Endothelial cell of umbilical vein (primary cell): Measurements from ENCODE around the gene PER3. TPM values are rescaled to one million over a fixed set of nuclear protein-coding genes. Genes with fewer than 3 reads are reported as not detected.

Experiments
- BruUV-seq: library from RNA; stranded (reverse); fragments of 400-500 nt; replicated peaks from 2 replicates; lab custom pipeline; 2021; lab: Mats Ljungman, UMichigan
- CTCF ChIA-PET: fragments of 300-600, 350-600 bp; sonication (Branson Sonifier 250); formaldehyde crosslinking; loops from one replicate; lab custom pipeline; 2021; ENCODE audit warnings: antibody characterized with exemption, inconsistent platforms; lab: Charles Lee
- POLR2A ChIA-PET: fragments of 300-600, 350-600 bp; sonication (Branson Sonifier 250); formaldehyde crosslinking; loops from one replicate; lab custom pipeline; 2021; ENCODE audit warnings: antibody characterized with exemption, inconsistent platforms; lab: Charles Lee
- DNase-seq: peaks from one replicate; pipeline ENCODE4 v3.0.0-alpha.2; 2011; ENCODE audit warnings: low read depth, low spot score
- FAIRE-seq: peaks from 2 replicates; lab custom pipeline; 2011; peaks lifted over from hg19 to GRCh38; lab: Jason Lieb, UNC
- H2AFZ ChIP-seq: 2 replicates; pipeline ENCODE4 v1.6.0; 2012; ENCODE audit warnings: low read depth, low read length, control low read depth, inconsistent platforms
- H3K27ac ChIP-seq: 2 replicates; pipeline ENCODE4 v1.5.1; 2011; ENCODE audit warnings: low read depth, mild to moderate bottlenecking, control low read depth, low read length, moderate library complexity; ENCODE audit not compliant: insufficient read depth
- H3K27me3 ChIP-seq, 2 experiments: 2 replicates each; pipeline versions ENCODE4 v1.6.0 to v1.6.1; 2011; ENCODE audit warnings: low read length in 2 of 2, mixed read lengths in 1 of 2; ENCODE audit not compliant: control insufficient read depth in 2 of 2, insufficient read depth in 2 of 2
- H3K36me3 ChIP-seq, 2 experiments: 2 replicates in 1 of 2; 3 replicates in 1 of 2; pipeline ENCODE4 v1.5.1; 2011; ENCODE audit warnings: low read length in 2 of 2, mild to moderate bottlenecking in 1 of 2, moderate library complexity in 1 of 2; ENCODE audit not compliant: control insufficient read depth in 2 of 2, insufficient read depth in 2 of 2; ENCODE audit errors: extremely low read depth in 1 of 2
- H3K4me1 ChIP-seq: 3 replicates; pipeline ENCODE4 v1.5.1; 2011; ENCODE audit warnings: mild to moderate bottlenecking, low read length; ENCODE audit not compliant: control insufficient read depth, insufficient read depth; ENCODE audit errors: extremely low read depth
- H3K4me2 ChIP-seq: 2 replicates; pipeline ENCODE4 v1.6.1; 2011; ENCODE audit warnings: low read length, control low read depth, mixed read lengths; ENCODE audit not compliant: insufficient read depth
- H3K4me3 ChIP-seq, 3 experiments: fragments of 200-600 bp in 1 of 3; sonication (generic), shearing (Covaris generic) in 1 of 3; replicated peaks in 1 of 3; 2 replicates each; pipeline ENCODE4 v1.5.1; 2011 to 2016; ENCODE audit warnings: control low read depth in 3 of 3, low read length in 3 of 3, mild to moderate bottlenecking in 2 of 3, inconsistent platforms in 1 of 3, low read depth in 1 of 3, moderate library complexity in 1 of 3; ENCODE audit not compliant: insufficient read depth in 1 of 3
- H3K79me2 ChIP-seq: 2 replicates; pipeline ENCODE4 v1.6.0; 2012; ENCODE audit warnings: low read length, inconsistent platforms; ENCODE audit not compliant: control insufficient read depth, insufficient read depth
- H3K9ac ChIP-seq: replicated peaks from 2 replicates; pipeline ENCODE3; 2011; ENCODE audit warnings: low read length, control low read depth; ENCODE audit not compliant: insufficient read depth; ENCODE audit errors: extremely low read depth
- H3K9me1 ChIP-seq: replicated peaks from 3 replicates; pipeline ENCODE4 v1.6.0; 2011; ENCODE audit warnings: mild to moderate bottlenecking, low read length; ENCODE audit not compliant: control insufficient read depth, insufficient read depth; ENCODE audit errors: extremely low read depth
- H3K9me3 ChIP-seq: replicated peaks from 2 replicates; pipeline ENCODE4 v1.5.1; 2012; ENCODE audit warnings: low read length, inconsistent platforms; ENCODE audit not compliant: control insufficient read depth, insufficient read depth
- H4K20me1 ChIP-seq: replicated peaks from 2 replicates; pipeline ENCODE3; 2011; ENCODE audit warnings: mild to moderate bottlenecking, low read length; ENCODE audit not compliant: control insufficient read depth, insufficient read depth; ENCODE audit errors: extremely low read depth
- EZH2 ChIP-seq: IDR thresholded peaks from 2 replicates; pipeline ENCODE4 v1.6.1; 2012; ENCODE audit warnings: borderline replicate concordance, low read depth, mild to moderate bottlenecking, moderate library complexity, low read length, inconsistent platforms; ENCODE audit not compliant: severe bottlenecking
- FOS ChIP-seq: IDR thresholded peaks from 2 replicates; pipeline ENCODE4 v1.6.1; 2011; ENCODE audit warnings: mild to moderate bottlenecking, low read length, moderate library complexity, borderline replicate concordance; ENCODE audit not compliant: insufficient read depth
- GATA2 ChIP-seq: IDR thresholded peaks from 2 replicates; pipeline ENCODE4 v1.7.0; 2011; ENCODE audit warnings: low read depth, mild to moderate bottlenecking, moderate library complexity, mixed read lengths, low read length; ENCODE audit not compliant: insufficient read length, insufficient read depth
- JUN ChIP-seq: IDR thresholded peaks from 2 replicates; pipeline ENCODE4 v1.6.1; 2011; ENCODE audit warnings: borderline replicate concordance, low read depth; ENCODE audit not compliant: insufficient read length, insufficient read depth
- MYC ChIP-seq: IDR thresholded peaks from one replicate; pipeline ENCODE4 v1.6.1; 2011; ENCODE audit warnings: mild to moderate bottlenecking, low read depth, low read length
- POLR2A ChIP-seq: IDR thresholded peaks from 2 replicates; pipeline ENCODE4 v1.6.1; 2012; ENCODE audit warnings: low read depth, mild to moderate bottlenecking, control low read depth, low read length
- POLR2AphosphoS5 ChIP-seq: IDR thresholded peaks from 2 replicates; pipeline ENCODE4 v1.6.1; 2012; ENCODE audit warnings: low read depth, mild to moderate bottlenecking, control low read depth, low read length, moderate library complexity; ENCODE audit not compliant: insufficient read depth
- dilution Hi-C: fragments of 300-500 bp; cut with MboI; formaldehyde crosslinking; loops from one replicate; pipeline ENCODE4 v1.15.0; 2019; ENCODE audit warnings: low sequenced_read_pairs; ENCODE audit not compliant: extremely low pct_ligation_motif_present
- intact Hi-C: fragments of 100-400 bp; cut with micrococcal nuclease; formaldehyde crosslinking; loops from one replicate; pipeline ENCODE4 v1.10.0; 2022
- polyA plus RNA-seq, 4 experiments: library from polyadenylated mRNA; depleted of rRNA in 3 of 4; stranded (reverse) in 3 of 4; unstranded in 1 of 4; fragments of >200 nt; gene quantifications; 2 replicates each; pipeline versions ENCODE4 v1.2.1 to v1.2.3, GENCODE V29; 2011 to 2012; ENCODE audit warnings: missing spikeins in 1 of 4
- total RNA-seq: library from RNA; stranded (reverse); gene quantifications from 2 replicates; pipeline ENCODE4 v1.2.3, GENCODE V29; 2021
- TF ChIP-seq, protein P1 (sequence below): IDR thresholded peaks from 2 replicates; pipeline ENCODE4 v1.6.1; 2011; ENCODE audit not compliant: insufficient read depth, insufficient read length
- TF ChIP-seq, protein P2 (sequence below), 2 donors: IDR thresholded peaks; 1 replicate in 1 of 2; 2 replicates in 1 of 2; pipeline ENCODE4 v1.5.1; 2011; ENCODE audit warnings: low read length in 2 of 2, mild to moderate bottlenecking in 2 of 2, moderate library complexity in 2 of 2, control low read depth in 1 of 2, inconsistent platforms in 1 of 2, low read depth in 1 of 2; ENCODE audit not compliant: insufficient read depth in 1 of 2; ENCODE audit errors: extremely low read depth in 1 of 2

The PER3 gene
- total and polyA plus RNA-seq, 2 donors (not counting 3 experiments of a cell fraction or from before 2014, with no cell fraction given), result 2.5 to 2.6 TPM

DNA sequence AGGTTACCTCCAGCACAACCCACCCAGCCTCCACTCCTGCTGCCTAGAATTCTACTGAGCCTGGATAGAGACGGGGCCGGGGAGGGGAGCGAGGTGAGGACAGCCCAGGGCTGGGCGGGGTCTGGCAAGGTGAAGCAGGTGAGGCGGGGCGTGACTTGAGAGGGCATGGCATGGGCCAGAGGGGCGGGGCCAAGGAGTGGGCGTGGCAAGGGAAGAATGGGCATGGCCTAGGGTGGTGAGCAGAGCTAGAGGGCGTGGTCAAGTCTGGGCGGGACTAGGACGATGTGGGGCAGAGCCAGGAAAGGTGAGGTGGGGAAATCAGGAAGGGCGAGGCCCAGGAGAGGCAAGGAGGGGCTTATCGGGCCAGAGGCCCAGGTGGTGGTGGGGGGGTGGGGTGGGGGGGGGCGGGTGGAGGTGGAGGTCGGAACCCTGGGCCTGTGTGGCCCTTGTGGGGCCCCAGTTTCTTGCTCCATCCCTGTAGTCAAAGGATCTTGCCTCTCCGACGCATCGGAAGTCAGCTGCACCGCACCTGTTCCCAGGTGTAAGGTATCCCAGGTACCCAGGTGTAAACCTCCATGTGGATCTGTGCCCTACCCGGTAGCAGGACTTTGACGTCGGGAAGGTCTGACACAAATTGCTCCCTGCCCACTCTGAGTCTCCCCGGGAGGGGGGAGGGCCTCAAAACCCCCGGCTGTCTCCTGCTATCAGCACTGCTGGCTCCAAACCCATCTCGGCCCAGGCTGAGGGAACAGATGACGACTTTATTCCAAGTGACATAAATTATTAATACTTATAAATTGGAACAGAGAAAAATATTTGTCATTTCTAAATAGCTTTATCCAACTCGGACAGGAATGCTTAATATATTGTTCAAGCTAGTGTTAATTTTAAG lies 101.7 kb downstream of the PER3 start:
- no TSS peak for BruUV-seq
- no peaks in the 10 kb centered on the region for H3K9me1 ChIP-seq
- TF ChIP-seq MYC (no peak), GATA2 (no peak), POLR2A (no peak), FOS (no peak), POLR2AphosphoS5 (no peak), EZH2 (no peak), JUN (no peak)
- TF ChIP-seq, protein P1, sequence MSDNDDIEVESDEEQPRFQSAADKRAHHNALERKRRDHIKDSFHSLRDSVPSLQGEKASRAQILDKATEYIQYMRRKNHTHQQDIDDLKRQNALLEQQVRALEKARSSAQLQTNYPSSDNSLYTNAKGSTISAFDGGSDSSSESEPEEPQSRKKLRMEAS, result no peak
- TF ChIP-seq, protein P2, sequence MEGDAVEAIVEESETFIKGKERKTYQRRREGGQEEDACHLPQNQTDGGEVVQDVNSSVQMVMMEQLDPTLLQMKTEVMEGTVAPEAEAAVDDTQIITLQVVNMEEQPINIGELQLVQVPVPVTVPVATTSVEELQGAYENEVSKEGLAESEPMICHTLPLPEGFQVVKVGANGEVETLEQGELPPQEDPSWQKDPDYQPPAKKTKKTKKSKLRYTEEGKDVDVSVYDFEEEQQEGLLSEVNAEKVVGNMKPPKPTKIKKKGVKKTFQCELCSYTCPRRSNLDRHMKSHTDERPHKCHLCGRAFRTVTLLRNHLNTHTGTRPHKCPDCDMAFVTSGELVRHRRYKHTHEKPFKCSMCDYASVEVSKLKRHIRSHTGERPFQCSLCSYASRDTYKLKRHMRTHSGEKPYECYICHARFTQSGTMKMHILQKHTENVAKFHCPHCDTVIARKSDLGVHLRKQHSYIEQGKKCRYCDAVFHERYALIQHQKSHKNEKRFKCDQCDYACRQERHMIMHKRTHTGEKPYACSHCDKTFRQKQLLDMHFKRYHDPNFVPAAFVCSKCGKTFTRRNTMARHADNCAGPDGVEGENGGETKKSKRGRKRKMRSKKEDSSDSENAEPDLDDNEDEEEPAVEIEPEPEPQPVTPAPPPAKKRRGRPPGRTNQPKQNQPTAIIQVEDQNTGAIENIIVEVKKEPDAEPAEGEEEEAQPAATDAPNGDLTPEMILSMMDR (IDR thresholded peaks at IDR 0.05; ENCODE audit: extremely low read depth in 1 of 2, insufficient read depth in 1 of 2, low read depth in 1 of 2, low read length in 2 of 2), result no peak
- no peaks in the 10 kb centered on the region for H3K79me2 ChIP-seq
- DNase-seq (no peak), FAIRE-seq (no peak)
- no peaks in the 10 kb centered on the region for H4K20me1 ChIP-seq
- no peaks in the 10 kb centered on the region for H3K4me1 ChIP-seq
- H3K27me3 ChIP-seq, result no peaks in the 10 kb centered on the region
- no peak overlapping the region for H3K4me3 ChIP-seq
- H3K4me2 ChIP-seq, result no peak overlapping the region
- intact Hi-C loops, result no loop called here
- POLR2A ChIA-PET, result interaction anchor here (0.6 kb wide), 1 partner anchor 218 kb away, joined by 6 read pairs; no protein-coding TSS in a partner anchor
- H3K27ac ChIP-seq, result no peak overlapping the region
- no peaks in the 10 kb centered on the region for H3K9me3 ChIP-seq
- no peaks in the 10 kb centered on the region for H3K36me3 ChIP-seq
- H3K9ac ChIP-seq, result no peak overlapping the region
- H2AFZ ChIP-seq, result no peak overlapping the region
- CTCF ChIA-PET, result no interaction called here
- dilution Hi-C loops, result no loop called here
